ENCODE data around the gene SHROOM2.

Gene SHROOM2

GRCh38 chrX:9911487-9911886 is 125.3 kb downstream of the SHROOM2 start:
- H3K27me3 ChIP-seq (ENCODE audit: control insufficient read depth, insufficient read depth, low read length): no peaks in the 10 kb centered on the region
- no peak overlapping the region for H3K9ac ChIP-seq (ENCODE audit: low read depth, low read length)

DNA sequence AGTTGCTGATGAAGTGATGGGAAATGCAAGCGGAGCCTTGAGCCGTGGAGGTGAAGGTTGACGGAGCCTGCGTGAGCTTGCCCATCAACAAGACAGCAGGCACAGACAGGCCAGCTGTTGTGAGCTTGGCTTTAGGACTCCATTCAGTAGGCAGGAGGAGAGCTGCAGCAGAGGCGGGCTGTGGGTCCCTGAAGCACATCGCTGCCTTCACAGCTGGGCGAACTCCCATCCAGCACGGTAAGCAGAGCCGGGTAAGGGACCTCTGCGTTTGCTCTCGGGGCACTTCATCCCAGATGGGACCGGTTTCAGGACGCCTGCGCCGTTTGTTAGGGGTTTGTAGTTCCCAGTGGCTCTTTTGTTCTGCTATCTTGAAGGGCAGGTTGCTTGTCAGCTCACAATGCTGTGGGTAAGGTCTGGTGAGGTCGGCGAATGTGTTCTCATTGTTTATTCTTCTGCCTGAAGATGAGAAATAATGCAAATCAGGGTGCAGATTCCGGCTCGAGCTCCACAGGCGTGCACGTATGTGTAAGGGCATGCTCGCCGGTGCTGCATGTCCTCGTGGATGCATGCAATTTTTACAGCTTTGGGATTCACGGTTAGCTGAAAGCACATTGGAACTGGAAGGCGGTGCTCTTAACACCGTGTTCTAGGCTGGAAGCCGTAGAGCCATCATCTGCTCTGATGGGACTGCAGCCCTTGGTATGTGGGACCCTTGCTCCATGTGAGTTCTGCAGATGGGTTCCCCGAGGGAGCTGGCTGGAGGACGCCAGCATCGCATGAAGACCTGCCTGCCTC is 126.3 kb downstream of the SHROOM2 start:
- peaks cover 22% of the 10 kb centered on the region for H3K4me1 ChIP-seq (ENCODE audit: control insufficient read depth, insufficient read depth, low read length)
- H3K4me3 ChIP-seq (ENCODE audit: low read length): peak overlapping the region; percentile 27
- no peaks in the 10 kb centered on the region for H3K27me3 ChIP-seq (ENCODE audit: control insufficient read depth, insufficient read depth, low read length)
- no peaks in the 10 kb centered on the region for H3K36me3 ChIP-seq (ENCODE audit: insufficient read depth, low read length)
- no peak overlapping the region for H3K9ac ChIP-seq (ENCODE audit: low read depth, low read length)
- no peaks in the 10 kb centered on the region for H3K9me3 ChIP-seq (replicated peaks; ENCODE audit: low read length)
- peak overlapping the region; percentile 70 for H3K4me2 ChIP-seq (ENCODE audit: low read length)

More at GRCh38 chrX:9911487-9911886, 125.3 kb downstream of the SHROOM2 start:
- no peak overlapping the region for H3K4me3 ChIP-seq (ENCODE audit: low read length)
- H3K9me3 ChIP-seq (replicated peaks; ENCODE audit: low read length): no peaks in the 10 kb centered on the region
- H3K4me2 ChIP-seq (ENCODE audit: low read length): no peak overlapping the region
- H3K4me1 ChIP-seq (ENCODE audit: control insufficient read depth, insufficient read depth, low read length): peaks cover 29% of the 10 kb centered on the region
- no peaks in the 10 kb centered on the region for H3K36me3 ChIP-seq (ENCODE audit: insufficient read depth, low read length)

GRCh38 chrX:9913146-9913433 is 126.9 kb downstream of the SHROOM2 start:
- H3K9ac ChIP-seq (ENCODE audit: low read depth, low read length): no peak overlapping the region
- H3K4me3 ChIP-seq (ENCODE audit: low read length): no peak overlapping the region
- H3K9me3 ChIP-seq (replicated peaks; ENCODE audit: low read length): no peaks in the 10 kb centered on the region
- peaks cover 18% of the 10 kb centered on the region for H3K4me1 ChIP-seq (ENCODE audit: control insufficient read depth, insufficient read depth, low read length)
- H3K4me2 ChIP-seq (ENCODE audit: low read length): peak overlapping the region; percentile 70
- H3K36me3 ChIP-seq (ENCODE audit: insufficient read depth, low read length): no peaks in the 10 kb centered on the region
- no peaks in the 10 kb centered on the region for H3K27me3 ChIP-seq (ENCODE audit: control insufficient read depth, insufficient read depth, low read length)

DNA sequence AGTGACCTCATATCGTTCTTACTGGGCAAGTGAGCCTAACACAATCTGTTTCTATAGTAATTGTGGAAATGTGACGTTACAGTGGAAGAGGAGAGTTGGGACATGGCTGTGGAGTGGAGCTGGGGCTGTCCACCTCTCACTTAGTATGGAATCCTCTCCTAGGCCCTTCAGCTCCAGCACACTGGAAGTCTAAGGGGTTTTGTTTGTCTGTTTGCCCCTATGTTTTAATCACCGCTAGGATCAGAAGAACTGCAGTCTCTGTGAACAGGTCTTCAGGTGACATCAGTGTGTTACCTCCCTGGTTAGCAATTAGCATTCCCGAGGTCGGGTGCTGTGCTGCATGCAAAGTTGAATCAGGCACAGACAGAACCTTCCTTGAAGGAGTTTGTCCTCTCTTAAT is 131.6 kb downstream of the SHROOM2 start:
- H3K9ac ChIP-seq (ENCODE audit: low read depth, low read length): no peak overlapping the region
- no peak overlapping the region for H3K4me3 ChIP-seq (ENCODE audit: low read length)
- no peaks in the 10 kb centered on the region for H3K9me3 ChIP-seq (replicated peaks; ENCODE audit: low read length)
- H3K4me2 ChIP-seq (ENCODE audit: low read length): no peak overlapping the region
- no peaks in the 10 kb centered on the region for H3K36me3 ChIP-seq (ENCODE audit: insufficient read depth, low read length)
- H3K27me3 ChIP-seq (ENCODE audit: control insufficient read depth, insufficient read depth, low read length): no peaks in the 10 kb centered on the region
- H3K4me1 ChIP-seq (ENCODE audit: control insufficient read depth, insufficient read depth, low read length): peaks cover under 1% of the 10 kb centered on the region

DNA sequence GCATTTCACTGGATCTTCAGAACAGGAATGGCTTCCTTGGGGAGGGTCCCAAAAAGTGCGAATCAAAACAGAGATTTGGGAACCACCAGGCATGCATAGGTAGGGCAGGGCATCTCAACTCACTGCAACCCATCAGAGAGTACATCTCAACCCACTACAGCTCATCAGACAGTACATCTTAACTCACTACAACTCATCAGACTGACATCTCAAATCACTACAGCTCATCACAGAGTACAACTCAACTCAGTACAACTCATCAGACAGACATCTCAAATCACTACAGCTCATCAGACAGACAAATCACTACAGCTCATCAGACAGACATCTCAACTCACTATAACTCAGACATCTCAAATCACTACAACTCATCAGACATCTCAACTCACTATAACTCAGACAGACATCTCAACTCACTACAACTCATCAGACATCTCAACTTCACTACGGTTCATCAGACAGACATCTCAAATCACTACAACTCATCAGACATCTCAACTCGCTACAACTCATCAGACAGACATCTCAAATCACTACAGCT is 133.5 kb downstream of the SHROOM2 start:
- H3K4me3 ChIP-seq (ENCODE audit: low read length): no peak overlapping the region
- H3K9me3 ChIP-seq (replicated peaks; ENCODE audit: low read length): no peaks in the 10 kb centered on the region
- H3K4me1 ChIP-seq (ENCODE audit: control insufficient read depth, insufficient read depth, low read length): no peaks in the 10 kb centered on the region
- H3K27me3 ChIP-seq (ENCODE audit: control insufficient read depth, insufficient read depth, low read length): no peaks in the 10 kb centered on the region
- no peak overlapping the region for H3K4me2 ChIP-seq (ENCODE audit: low read length)
- no peaks in the 10 kb centered on the region for H3K36me3 ChIP-seq (ENCODE audit: insufficient read depth, low read length)
- no peak overlapping the region for H3K9ac ChIP-seq (ENCODE audit: low read depth, low read length)

- Histone ChIP-seq H3K9ac (ENCODE audit: low read depth, low read length) (no peak overlapping the region), H3K4me3 (ENCODE audit: low read length) (no peak overlapping the region), H3K36me3 (ENCODE audit: insufficient read depth, low read length) (no peaks in the 10 kb centered on the region), H3K4me1 (ENCODE audit: control insufficient read depth, insufficient read depth, low read length) (no peaks in the 10 kb centered on the region), H3K4me2 (ENCODE audit: low read length) (no peak overlapping the region), H3K27me3 (ENCODE audit: control insufficient read depth, insufficient read depth, low read length) (no peaks in the 10 kb centered on the region), H3K9me3 (replicated peaks; ENCODE audit: low read length) (no peaks in the 10 kb centered on the region)
Measured at GRCh38 chrX:9921407-9921806, 135.2 kb downstream of the SHROOM2 start.

DNA sequence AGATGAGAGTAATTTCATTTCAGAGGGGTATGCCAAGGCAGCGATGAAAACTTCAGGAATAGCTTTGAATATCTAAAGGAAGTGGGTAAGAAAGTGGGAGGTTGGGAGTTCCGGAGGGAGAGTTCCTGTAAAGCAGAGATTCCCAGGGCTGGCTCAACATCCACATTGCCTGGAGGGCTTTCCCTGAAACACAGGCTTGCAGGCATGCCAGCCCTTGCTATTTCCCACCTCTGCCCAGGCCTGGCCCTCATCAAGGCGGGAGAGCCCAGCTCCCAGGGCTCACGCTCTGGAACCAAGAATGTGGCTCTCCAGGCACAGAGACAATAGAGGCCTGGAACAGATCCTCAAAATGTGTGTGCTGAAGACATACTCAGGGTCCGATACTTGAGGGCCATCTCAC is 137.1 kb downstream of the SHROOM2 start:
- no peaks in the 10 kb centered on the region for H3K9me3 ChIP-seq (replicated peaks; ENCODE audit: low read length)
- H3K4me2 ChIP-seq (ENCODE audit: low read length): no peak overlapping the region
- no peaks in the 10 kb centered on the region for H3K27me3 ChIP-seq (ENCODE audit: control insufficient read depth, insufficient read depth, low read length)
- no peak overlapping the region for H3K4me3 ChIP-seq (ENCODE audit: low read length)
- no peak overlapping the region for H3K9ac ChIP-seq (ENCODE audit: low read depth, low read length)
- H3K36me3 ChIP-seq (ENCODE audit: insufficient read depth, low read length): no peaks in the 10 kb centered on the region
- H3K4me1 ChIP-seq (ENCODE audit: control insufficient read depth, insufficient read depth, low read length): no peaks in the 10 kb centered on the region

DNA sequence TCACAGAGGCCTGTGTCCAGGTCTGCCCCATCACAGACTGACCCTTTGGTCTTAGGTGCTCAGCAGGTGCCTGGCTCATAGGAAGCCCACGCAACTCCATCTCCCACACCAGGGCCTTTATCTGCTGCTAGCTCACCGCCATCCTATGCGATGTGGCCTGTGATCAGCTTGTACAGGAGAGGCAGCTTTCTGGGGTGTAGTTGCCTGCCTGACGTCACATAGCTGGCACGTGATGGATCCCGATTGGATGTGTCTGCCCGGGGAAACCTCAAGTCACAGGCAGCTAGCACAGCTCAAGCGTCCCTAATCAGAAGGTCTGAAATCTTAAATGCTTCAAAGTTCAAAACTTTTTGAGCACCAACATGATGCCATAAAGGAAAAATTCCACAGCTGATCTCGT is 139.8 kb downstream of the SHROOM2 start:
- Histone ChIP-seq H3K4me2 (ENCODE audit: low read length) (no peak overlapping the region), H3K36me3 (ENCODE audit: insufficient read depth, low read length) (no peaks in the 10 kb centered on the region), H3K4me3 (ENCODE audit: low read length) (no peak overlapping the region), H3K9ac (ENCODE audit: low read depth, low read length) (no peak overlapping the region), H3K27me3 (ENCODE audit: control insufficient read depth, insufficient read depth, low read length) (no peaks in the 10 kb centered on the region), H3K4me1 (ENCODE audit: control insufficient read depth, insufficient read depth, low read length) (no peaks in the 10 kb centered on the region), H3K9me3 (replicated peaks; ENCODE audit: low read length) (no peaks in the 10 kb centered on the region)

- Histone ChIP-seq H3K9me3 (replicated peaks; ENCODE audit: low read length) (no peaks in the 10 kb centered on the region), H3K4me1 (ENCODE audit: control insufficient read depth, insufficient read depth, low read length) (no peaks in the 10 kb centered on the region), H3K9ac (ENCODE audit: low read depth, low read length) (no peak overlapping the region), H3K36me3 (ENCODE audit: insufficient read depth, low read length) (peaks cover 4% of the 10 kb centered on the region), H3K4me2 (ENCODE audit: low read length) (no peak overlapping the region), H3K27me3 (ENCODE audit: control insufficient read depth, insufficient read depth, low read length) (no peaks in the 10 kb centered on the region), H3K4me3 (ENCODE audit: low read length) (no peak overlapping the region)
Measured at GRCh38 chrX:9927698-9928482, 141.7 kb downstream of the SHROOM2 start.

- Histone ChIP-seq H3K9me3 (replicated peaks; ENCODE audit: low read length) (no peaks in the 10 kb centered on the region), H3K4me2 (ENCODE audit: low read length) (no peak overlapping the region), H3K9ac (ENCODE audit: low read depth, low read length) (no peak overlapping the region), H3K27me3 (ENCODE audit: control insufficient read depth, insufficient read depth, low read length) (no peaks in the 10 kb centered on the region), H3K36me3 (ENCODE audit: insufficient read depth, low read length) (peaks cover 19% of the 10 kb centered on the region), H3K4me3 (ENCODE audit: low read length) (no peak overlapping the region), H3K4me1 (ENCODE audit: control insufficient read depth, insufficient read depth, low read length) (no peaks in the 10 kb centered on the region)
Measured at GRCh38 chrX:9935436-9935835, 149.2 kb downstream of the SHROOM2 start.

- H3K9me3 ChIP-seq (replicated peaks; ENCODE audit: low read length): no peaks in the 10 kb centered on the region
- H3K4me3 ChIP-seq (ENCODE audit: low read length): no peak overlapping the region
- H3K4me1 ChIP-seq (ENCODE audit: control insufficient read depth, insufficient read depth, low read length): no peaks in the 10 kb centered on the region
- H3K4me2 ChIP-seq (ENCODE audit: low read length): no peak overlapping the region
- H3K9ac ChIP-seq (ENCODE audit: low read depth, low read length): no peak overlapping the region
- no peaks in the 10 kb centered on the region for H3K27me3 ChIP-seq (ENCODE audit: control insufficient read depth, insufficient read depth, low read length)
- H3K36me3 ChIP-seq (ENCODE audit: insufficient read depth, low read length): peaks cover 14% of the 10 kb centered on the region
Measured at GRCh38 chrX:9937761-9938160, 151.5 kb downstream of the SHROOM2 start.

All from skeletal muscle satellite cell (primary cell).